A673 (cell line): ENCODE data around the gene NR6A1.

Experiments used
- EZH2 ChIP-seq: fragments of 200-600 bp; sonication (generic); IDR thresholded peaks from 2 replicates; pipeline ENCODE4 v1.6.1; 2017; ENCODE audit warnings: borderline replicate concordance, low read depth, mild to moderate bottlenecking, mixed read lengths, antibody characterized with exemption, low read length; ENCODE audit not compliant: poor library complexity, severe bottlenecking
- TF ChIP-seq, protein P1 (sequence below): fragments of 300-800, 200-600 bp; sonication (generic); conservative IDR thresholded peaks from 2 replicates; pipeline ENCODE4 v1.5.1; 2017; ENCODE audit warnings: low read depth, mild to moderate bottlenecking, antibody characterized with exemption, low read length, moderate library complexity, mixed read lengths

DNA sequence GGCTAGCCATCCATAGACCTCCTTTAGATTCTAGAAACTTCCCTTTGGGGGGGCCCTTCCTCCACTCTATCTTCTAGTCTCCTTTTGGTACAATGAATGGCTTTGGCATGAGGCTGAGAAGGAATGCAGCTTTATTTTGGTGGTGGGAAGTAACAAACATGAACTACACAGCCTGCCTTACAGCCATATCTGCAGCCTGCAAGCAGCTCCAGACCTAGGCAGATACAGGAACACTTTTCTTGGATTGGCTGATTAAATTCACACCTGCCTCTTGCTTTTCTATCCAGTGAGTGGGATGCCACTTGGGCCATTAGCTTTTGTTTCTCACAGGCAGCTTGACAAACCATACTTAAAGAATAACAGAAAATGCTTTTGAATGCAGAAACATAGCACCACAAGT, 28.2 kb downstream of the NR6A1 start:
- no peak for TF ChIP-seq EZH2
- TF ChIP-seq, protein P1, sequence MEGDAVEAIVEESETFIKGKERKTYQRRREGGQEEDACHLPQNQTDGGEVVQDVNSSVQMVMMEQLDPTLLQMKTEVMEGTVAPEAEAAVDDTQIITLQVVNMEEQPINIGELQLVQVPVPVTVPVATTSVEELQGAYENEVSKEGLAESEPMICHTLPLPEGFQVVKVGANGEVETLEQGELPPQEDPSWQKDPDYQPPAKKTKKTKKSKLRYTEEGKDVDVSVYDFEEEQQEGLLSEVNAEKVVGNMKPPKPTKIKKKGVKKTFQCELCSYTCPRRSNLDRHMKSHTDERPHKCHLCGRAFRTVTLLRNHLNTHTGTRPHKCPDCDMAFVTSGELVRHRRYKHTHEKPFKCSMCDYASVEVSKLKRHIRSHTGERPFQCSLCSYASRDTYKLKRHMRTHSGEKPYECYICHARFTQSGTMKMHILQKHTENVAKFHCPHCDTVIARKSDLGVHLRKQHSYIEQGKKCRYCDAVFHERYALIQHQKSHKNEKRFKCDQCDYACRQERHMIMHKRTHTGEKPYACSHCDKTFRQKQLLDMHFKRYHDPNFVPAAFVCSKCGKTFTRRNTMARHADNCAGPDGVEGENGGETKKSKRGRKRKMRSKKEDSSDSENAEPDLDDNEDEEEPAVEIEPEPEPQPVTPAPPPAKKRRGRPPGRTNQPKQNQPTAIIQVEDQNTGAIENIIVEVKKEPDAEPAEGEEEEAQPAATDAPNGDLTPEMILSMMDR: no peak
